DLD1 (cell line): ENCODE data around the gene PKNOX1.
"Not testable (repeated sequence)": the region's sequence is repeated elsewhere in the genome, so short reads cannot be mapped to it uniquely, and the experiment has no call there.

ENCODE experiments used
- in situ Hi-C: cut with HindIII; loops from 2 replicates; pipeline ENCODE4 v1.10.0; 2017; ENCODE audit warnings: low sequenced_read_pairs

Gene PKNOX1

DNA sequence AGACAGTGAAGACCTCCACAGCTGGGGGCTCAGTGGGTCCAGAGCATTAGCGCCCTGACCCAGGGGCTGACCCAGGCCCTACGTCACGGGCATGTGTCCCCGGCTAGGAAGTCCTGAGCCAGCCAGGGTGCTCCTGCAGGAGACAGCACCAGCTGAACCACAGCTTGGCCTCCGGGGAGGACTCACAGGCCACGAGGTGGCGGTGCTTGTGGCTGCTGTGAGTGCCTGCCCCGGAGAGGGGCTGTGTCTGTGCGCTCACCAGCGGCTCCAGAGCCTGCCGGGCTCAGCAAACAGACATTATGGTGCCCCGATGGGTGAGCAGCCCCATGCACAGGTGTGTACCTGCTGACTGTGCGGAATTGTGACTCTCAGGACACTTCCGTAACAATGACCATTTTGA lies 70.2 kb downstream of the PKNOX1 start:
- in situ Hi-C loops: not testable (repeated sequence)

DNA sequence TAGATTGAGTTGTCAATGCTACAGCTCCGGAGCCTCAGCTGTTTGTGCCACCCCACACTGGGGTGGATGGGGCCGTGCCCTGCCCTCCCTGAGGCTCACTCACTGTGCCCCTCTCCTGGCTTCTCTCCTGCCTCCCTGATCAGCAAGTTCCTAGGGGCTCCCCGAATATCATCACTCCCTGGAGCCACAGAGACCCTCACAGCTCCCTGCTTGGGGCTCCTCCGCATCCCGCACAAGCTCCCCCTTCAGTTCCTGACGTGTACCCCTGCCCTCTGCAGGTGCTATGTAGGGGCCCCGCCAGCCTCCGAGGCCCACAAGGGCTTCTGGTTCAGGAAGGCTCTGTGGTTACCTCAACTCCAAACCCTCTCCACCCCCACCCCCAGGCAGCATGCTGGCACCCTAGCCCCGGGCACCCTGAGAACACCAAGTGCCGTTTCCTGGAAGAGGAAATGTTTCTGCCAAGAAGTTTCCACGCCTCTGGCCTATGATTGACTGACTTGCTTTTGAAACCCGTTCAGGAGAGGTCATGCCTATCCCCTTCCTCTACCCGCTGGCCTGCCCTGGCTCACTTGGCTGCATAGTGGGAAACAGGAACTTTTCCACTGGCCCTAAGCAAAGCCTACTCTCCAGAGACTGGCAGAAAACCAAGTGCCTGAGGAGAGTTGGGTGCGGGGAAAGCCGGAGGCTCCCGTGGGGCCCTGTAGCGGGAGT lies 71.0 kb downstream of the PKNOX1 start:
- in situ Hi-C loops: not testable (repeated sequence)

- in situ Hi-C loops: not testable (repeated sequence)
Observed at GRCh38 chr21:43045876-43046821, 71.8 kb downstream of the PKNOX1 start.

GRCh38 chr21:43053112-43053511 lies 78.8 kb downstream of the PKNOX1 start:
- in situ Hi-C loops: not testable (repeated sequence)

DNA sequence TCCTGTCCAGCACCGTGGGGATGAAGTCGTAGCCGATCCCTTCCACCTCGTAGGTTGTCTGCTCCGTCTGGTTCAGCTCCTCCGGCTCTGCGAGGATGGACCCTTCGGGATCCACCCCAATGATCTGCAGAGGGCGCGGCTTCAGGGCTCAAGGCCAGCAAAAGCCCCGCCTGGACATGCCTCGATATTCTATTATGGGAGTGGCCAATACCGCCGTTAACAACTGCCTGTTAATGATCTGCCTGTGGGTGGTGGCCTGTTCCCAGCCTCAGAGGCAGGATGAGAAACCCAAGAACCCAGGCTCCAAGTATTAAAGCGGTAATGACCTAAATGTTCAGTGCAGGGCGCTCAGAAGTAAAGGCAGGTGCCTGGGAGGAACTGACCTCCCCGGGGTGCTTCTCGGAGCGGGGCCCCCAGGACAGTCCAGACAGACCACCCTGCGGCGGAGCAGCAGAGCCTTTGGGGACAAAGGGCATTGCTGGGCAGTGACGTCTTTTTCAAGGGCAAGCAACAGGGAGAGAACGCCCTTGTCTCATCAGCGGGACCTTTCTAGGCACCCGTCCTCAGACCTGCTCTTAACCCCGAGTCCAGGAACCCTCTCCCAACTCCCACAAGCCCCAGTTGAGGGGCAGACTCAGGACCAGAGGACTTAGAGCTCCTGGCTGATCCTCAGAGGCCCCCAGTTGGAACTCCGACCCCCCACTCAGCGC lies 88.7 kb downstream of the PKNOX1 start:
- in situ Hi-C loops: not testable (repeated sequence)

DNA sequence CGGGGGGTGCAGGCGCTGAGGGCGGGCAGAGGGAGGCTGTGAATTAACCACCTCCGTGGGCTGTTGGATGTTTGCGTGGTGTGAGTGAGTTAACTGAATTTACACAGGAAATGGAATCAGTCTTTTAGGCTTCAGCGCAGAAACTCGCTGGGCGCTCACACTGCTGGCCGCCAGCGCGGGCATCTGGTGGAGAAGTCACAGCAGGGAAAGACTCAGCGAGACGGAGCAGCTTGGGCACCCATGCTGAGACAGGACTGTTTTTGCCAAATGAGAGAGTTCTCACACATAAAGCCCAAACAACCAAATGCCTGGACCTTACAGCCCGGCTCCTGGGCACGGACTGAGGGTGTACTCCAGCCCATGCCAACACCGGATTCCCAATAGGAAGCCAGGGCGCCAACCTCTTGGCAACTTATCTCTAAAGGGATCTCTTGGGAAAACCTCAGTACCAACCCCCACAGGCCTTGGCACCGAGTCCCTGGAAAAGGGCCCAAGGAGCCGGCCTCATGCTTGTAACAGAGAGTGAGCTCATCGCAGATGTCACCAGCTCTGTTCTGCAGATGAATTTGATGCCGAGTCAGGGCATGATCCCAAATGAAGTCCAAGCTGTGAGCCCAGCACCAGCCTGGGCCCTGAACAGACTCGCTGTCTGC lies 90.0 kb downstream of the PKNOX1 start:
- in situ Hi-C loops: not testable (repeated sequence)

DNA sequence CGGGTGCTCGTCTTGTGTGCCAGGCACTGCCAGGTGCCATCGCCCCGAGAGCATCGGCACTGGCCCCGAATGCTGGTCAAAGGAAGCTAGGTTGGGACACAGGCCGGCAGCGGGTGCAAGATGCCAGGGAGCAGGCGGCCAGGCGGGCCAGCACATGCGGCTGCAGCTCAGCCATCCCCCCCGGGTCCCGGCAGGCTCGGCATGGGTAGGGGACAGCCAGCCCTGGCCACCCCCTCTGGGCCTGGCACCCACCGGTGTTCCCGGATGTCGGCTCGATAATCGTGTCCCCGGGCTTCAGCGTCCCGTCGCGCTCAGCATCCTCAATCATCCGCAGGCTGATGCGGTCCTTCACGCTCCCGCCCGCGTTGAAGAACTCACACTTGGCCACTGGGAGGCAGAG lies 91.6 kb downstream of the PKNOX1 start:
- in situ Hi-C loops: not testable (repeated sequence)

GRCh38 chr21:43066690-43067089 lies 92.3 kb downstream of the PKNOX1 start:
- in situ Hi-C loops: not testable (repeated sequence)

DNA sequence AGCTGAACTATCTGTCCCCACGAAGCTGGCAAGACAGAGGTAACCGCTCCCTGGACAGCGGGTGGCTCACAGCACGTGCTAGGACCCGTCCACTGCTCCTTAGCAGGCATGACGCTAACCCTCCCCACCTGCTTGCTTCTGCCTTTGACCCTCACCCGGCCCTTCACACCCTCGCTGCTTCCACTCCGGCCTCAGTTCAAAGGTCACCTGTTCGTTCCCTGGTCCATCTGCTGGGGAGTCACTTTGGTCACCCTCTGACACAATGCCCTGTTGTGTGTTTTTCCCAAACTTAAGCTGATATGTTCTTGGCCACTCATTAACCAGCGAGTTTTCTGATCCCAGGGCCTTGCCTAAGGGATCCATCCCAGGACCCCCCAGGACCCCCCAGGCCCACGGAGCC lies 93.7 kb downstream of the PKNOX1 start:
- in situ Hi-C loops: not testable (repeated sequence)

GRCh38 chr21:43069682-43070081 lies 95.3 kb downstream of the PKNOX1 start:
- in situ Hi-C loops: not testable (repeated sequence)

DNA sequence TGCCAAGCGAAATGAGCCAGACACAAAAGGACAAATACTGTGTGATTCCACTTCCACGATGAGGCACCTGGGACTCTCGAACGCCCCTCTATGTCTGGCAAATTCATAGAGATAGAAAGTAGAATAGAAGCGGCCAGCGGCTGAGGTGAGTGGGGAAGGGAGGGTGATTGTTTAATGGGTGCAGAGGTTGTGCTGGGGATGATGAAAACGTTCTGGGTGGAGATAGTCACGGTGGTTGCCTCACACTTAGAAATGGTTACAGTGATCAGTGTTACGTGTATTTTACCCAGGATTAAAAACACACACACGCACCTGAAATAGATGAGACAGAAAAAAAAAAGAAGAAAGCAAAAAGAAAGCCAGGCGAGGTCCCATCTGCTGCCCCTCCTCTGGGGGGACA lies 98.4 kb downstream of the PKNOX1 start:
- in situ Hi-C loops: not testable (repeated sequence)

GRCh38 chr21:43074401-43075169 lies 100.2 kb downstream of the PKNOX1 start:
- in situ Hi-C loops: not testable (repeated sequence)

DNA sequence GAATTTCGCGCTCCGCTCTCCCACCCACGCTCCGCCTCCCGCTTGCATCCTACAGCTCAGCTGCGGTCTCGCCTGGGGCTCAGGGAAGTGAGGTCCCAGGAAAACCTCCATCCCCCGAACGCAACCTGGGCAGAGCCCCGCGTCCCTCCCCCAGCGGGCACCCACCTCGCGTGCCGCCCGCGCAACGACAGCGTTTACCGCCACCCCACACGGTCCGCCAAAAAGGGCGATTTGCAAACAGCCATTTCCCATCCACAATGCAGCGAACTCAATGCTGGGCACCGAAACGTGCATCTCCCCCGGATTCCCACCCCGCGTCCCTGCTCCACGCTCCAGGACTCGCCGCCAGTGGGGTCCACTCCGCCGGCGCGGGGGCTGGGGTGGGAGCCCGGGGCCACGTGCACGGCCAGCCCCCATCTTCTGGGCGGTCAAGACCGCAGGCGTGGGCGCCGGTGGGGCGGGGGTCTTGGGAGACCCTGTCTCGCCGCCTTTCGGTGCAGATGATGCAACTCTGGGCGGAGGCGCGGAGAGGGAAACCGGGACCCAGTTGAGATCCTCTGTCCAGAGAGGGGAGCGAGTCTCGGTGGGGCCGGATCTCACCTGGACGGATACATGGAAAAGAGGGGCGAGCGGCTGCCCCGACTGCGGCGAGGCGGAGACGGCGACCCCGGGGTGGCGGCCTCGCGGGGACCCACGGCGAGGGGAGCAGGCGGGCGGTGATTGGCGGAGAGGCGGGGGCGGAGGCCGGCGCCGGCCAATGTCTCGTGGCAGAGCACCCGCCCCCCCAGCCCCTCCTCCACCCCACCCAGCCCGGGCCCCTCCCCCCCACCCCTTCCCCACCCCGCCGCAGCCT lies 101.0 kb downstream of the PKNOX1 start, which contains the start of gene CBS:
Gene CBS (minus strand): TSS at position 666 of the 853 bp plus-strand sequence. CDS start 3,642 bp downstream, outside the sequence.
- in situ Hi-C loops: not testable (repeated sequence)

GRCh38 chr21:43076023-43076637 lies 101.8 kb downstream of the PKNOX1 start:
- in situ Hi-C loops: not testable (repeated sequence)

DNA sequence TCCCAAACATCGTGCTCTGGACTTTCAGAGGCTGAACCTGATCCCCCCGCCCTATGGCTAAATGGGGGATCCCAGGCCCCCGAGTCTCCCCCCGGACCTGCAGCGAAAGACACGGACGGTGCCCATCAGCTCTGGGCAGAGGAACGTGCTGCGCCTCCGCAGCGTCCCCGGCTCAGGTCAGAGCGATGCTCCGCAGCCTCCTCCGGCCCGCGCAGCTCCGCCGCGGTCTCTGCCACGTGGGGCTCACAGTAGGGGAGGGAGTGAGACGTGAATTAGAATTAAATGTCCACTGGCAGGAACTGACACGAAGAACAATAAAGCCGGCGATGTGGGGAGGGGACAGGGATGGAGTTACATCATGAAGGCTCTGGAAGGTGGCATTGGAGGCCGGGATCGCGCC lies 102.3 kb downstream of the PKNOX1 start:
- in situ Hi-C loops: not testable (repeated sequence)

DNA sequence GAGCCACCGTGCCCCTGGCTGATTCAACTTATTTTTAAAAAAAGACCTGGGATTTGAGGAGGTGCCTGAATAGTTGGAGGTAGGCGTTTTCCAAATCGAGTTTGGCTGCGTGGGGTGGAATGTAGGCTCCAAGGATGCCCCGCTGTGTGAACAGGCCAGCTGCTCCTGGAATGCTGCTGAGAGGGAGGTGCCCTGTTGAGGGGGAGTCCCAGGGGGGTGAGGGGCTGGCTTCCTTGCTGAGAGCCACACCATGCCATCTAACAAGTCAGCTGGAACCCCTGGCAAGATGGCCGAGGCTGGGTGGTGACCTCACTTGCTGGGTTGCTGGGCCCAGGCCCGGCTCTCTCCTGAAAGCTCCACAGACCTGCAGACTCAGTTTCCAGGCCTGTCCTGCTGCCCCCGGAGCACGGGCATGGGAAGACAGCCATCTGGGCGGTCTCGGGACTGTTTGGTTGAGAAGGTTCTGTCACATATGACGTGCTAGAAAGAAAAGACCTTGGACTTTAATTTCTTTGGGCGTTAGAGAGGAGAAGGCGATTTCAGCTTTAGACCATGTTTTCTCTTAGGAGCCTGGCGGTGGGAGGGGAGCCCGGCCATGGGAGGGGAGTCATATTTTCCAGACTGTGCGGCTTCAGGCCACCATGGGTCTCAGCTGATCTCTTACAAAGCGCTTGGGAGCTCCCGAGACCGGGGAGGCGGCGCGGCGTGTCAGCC lies 108.4 kb downstream of the PKNOX1 start:
- in situ Hi-C loops: not testable (repeated sequence)
